HG03354 (cell line): ENCODE data around the gene REPS2.

ENCODE experiments used
- ATAC-seq: cut with Tn5 transposase; IDR thresholded peaks from one replicate; pipeline ENCODE4 v1.9.1; 2021; ENCODE audit warnings: mild to moderate bottlenecking; ENCODE audit not compliant: unreplicated experiment, poor library complexity, severe bottlenecking

The REPS2 gene

DNA sequence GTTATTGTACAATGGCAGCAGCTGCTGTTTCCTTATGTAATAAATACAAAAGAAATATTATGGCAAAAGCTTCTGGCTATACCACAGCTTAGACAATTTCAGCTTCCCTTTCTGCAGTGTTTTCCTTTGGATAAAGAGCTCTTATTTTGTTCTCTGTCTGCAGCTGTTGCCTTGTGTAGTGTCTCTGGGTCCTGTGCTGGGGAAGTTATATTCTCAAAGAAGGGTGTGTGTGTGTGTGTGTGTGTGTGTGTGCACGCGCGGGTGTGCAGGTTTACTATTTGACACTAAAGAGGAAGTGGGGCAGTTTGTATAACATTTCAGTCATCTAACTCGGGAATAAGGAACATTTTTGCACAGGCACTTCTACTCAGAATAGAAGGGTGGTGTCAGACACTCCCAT is 83.6 kb downstream of the REPS2 start:
- ATAC-seq = no peak

DNA sequence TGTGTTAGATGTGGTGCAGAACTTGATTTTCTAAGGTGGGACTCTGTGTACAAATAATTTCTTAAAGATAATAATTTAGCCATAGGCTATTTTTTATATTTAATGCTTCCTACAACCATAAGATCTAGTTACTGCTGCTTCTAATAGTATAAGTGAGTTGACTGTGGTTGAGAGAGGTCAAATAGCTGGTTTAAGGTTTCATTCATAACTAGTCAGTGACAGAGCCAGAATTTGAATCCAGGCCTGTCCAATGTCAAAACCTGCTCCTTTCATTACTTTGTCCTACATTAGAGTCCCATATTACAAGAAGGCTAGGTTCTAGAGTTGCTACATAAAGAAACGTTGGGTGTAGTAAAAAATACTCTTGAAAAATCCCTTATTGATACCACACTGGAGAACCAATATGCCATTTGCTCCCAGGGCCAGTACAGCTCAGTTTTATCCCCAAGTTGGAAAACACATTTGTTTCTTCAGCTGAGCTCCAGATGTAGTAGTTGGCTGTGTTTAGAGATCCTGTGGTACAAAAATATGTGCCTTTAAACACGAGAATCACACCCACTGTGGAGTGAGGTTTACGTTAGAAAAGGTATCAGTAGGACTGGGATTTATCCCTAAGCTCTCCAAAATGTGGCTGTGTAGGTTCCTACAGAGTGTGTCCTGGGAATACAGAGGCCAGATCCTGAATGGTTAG is 84.3 kb downstream of the REPS2 start:
- ATAC-seq = no peak

GRCh38 chrX:17031827-17032226 is 85.4 kb downstream of the REPS2 start:
- ATAC-seq = no peak

GRCh38 chrX:17032351-17032750 is 85.9 kb downstream of the REPS2 start:
- ATAC-seq = no peak

DNA sequence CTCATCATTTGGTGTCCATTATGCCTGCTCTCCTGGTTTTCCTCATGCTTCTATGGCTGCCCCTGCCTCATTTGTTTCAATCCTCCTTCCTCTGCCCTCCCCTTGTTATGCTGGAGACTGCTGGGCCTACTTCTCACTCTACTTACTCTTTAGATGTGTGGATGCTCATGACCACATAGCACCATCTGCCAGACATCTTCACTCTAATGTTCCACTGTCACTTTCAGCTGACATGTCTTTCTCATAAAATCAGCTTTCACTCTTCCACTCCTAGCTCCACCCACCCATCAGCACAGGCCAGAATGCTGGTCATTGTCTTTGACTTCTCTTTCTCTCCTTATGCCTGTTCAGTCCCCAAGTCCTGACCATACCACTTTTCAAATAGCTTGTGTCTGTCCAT is 86.8 kb downstream of the REPS2 start:
- ATAC-seq = no peak

DNA sequence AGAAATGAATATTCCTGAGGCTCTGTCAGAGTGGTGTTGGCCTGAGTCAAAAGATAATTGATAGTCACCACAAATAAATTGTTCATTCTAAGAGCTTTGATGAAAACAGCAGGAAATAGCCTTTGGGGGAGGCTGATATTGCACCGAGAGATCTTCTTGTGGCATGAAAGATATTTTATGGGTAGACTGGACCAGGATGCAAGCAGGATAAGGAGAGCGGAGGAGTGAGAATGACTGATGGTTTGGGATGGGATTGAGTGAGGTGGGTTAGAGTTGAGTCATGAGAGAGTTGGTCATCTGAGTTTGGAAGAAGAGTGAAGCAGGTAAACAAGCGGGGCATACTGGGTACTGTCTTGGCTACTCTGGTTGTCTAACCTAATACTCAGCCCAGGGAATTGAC is 88.7 kb downstream of the REPS2 start:
- ATAC-seq = no peak

DNA sequence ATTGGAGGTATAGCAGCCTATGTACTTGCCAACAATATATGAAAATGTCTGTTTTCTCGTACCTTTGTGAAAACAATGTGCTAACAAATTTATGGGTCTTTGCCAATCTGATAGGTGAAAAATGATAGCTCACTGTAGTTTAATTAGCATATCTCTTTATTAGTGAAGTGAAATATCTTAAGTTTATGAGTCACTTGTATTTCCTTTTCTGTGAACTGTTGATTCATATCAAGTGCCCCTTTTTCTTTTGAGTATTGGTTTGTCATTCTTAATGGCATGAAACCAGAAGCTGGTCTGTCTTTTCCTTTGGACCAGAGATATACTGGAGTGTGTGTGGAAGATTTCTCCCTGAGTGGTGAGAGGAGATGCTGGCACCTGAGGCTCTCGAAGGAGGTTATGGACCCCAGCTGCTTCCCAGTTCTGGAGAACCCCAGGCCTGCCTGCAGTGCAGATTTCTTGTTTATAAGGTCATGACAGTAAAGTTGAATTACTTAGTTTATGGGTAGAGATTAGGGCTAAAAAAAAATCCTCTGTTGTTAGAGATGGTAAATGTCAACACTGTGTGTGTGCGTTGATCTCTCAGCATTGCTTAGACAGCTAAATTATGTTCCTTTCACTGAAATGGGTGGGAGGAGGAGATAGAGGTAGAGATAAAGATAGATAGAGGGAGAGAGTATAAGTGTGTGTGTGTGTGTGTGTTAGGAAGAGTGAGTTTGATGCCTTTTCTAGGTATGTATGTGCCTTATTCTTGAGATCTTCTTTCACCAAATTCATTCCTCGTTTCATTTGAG is 89.9 kb downstream of the REPS2 start:
- no peak for ATAC-seq

DNA sequence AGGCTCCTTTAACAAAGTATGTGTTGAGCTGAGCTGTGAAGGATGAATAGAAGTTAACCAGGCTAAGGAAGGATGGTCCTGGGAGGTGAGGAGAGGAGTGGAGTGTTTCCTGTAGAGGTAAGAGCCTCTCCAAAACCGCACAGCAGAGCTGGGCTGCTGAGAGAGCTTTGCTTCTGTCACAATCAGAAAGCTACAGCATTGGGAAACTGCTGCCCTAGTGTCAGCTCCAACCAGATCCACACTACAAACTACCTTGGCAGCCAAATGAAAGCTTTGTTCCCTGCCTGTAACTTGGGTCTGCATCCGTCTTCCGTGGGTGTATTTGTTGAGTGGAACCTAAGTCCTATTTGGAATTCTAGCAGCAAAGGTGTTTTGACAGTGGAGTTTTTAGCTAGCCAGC is 91.8 kb downstream of the REPS2 start:
- ATAC-seq = no peak

GRCh38 chrX:17038681-17039161 is 92.3 kb downstream of the REPS2 start:
- no peak for ATAC-seq

- no peak for ATAC-seq
These were observed 93.4 kb downstream of the REPS2 start for GRCh38 chrX:17039826-17040225.

- no peak for ATAC-seq
These were observed 94.3 kb downstream of the REPS2 start for GRCh38 chrX:17040711-17041110.

- ATAC-seq = no peak
These were observed 95.6 kb downstream of the REPS2 start for GRCh38 chrX:17042037-17042436.

DNA sequence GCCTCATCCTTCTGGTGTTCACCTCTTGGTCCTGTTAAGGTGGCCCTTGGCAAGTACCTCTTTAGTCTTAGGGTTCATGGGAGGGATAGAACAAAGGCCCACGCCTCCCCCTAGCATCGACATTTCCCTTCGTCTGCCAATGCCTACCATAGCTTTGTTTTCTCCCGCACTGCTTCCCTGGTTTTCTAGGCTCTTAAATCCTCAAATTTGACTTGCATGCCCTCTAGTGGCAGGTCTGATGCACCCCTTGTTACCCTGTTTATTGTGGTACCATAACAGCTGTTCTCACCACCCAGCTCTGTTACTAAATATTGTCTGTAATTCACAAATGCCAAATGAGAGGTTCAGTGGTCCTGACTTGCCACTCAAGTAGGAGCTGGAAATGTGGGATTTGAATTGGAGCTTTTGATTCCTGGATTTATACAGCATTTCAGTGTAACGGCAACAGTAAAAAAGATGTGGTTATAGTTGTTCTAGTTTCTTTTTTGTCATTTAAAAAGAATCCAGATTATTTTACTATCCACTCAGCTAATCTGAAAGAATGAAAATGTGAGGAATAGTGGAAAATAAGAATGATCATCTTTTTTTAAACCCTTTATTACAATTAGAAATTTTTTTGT is 100.1 kb downstream of the REPS2 start:
- peak; percentile 71 for ATAC-seq

GRCh38 chrX:17047224-17047623 is 100.8 kb downstream of the REPS2 start:
- ATAC-seq = no peak

- no peak for ATAC-seq
These were observed 105.8 kb downstream of the REPS2 start for GRCh38 chrX:17052210-17052609.

GRCh38 chrX:17052793-17053192 is 106.3 kb downstream of the REPS2 start:
- no peak for ATAC-seq

GRCh38 chrX:17053502-17053901 is 107.0 kb downstream of the REPS2 start:
- ATAC-seq = no peak

DNA sequence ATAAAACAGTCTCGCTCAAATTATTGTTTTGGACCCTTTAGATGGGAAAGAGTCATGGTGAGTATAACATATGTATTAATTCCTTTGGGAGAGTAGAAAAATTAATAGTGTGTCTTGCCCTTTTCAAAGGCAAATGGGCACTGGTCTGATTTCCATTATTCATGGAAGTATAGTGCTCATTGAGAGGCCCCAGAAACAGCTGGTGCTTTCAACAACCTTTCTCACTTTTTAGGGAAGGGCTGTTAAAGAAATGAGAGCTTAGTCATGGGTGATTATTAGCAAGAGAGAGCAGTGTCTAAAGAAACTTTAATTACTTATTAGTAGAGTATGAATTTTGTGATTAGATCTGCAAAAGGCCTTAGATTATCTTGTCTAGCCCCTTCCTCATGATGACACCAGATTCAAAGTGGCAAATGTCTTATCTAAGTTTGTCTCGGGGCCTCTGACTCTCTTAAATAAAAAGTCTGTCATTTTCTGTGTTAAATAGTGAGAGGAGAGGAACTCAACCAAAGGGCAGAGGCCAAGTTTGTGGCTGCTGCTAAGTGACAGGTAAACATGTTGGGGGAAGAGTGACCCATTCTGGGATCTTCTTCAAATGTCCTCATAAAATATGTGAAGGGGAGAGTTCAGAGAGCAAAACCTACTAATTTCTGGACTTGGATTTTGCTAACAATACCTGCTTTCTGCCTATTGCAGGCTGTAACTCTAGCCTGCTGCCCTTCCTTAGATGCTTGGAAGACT is 110.6 kb downstream of the REPS2 start:
- no peak for ATAC-seq

DNA sequence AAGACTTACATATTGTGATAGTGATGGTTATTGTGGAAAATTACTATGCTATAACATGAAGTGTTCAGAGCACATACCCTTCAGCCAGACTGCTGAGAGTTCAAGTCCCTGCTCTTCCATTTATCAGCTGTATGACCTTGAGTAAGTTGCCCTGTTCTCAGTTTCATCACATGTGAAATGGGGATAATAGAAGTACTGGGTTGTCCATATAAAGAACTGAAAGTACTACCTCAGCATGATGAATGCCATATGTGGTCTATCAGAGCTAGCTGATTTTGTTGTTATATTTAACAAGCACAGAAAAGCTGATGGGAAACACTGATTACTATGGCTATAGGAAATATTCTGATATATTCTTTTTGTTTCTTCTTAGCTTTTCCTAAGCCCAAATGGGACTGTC is 115.6 kb downstream of the REPS2 start:
- ATAC-seq = no peak

GRCh38 chrX:17065100-17065499 is 118.6 kb downstream of the REPS2 start:
- no peak for ATAC-seq
